SK-N-SH (cell line): ENCODE data around the gene SLC39A9. TPM values are rescaled to one million over a fixed set of nuclear protein-coding genes. Genes with fewer than 3 reads are reported as not detected.

Experiments used
- CTCF ChIA-PET: fragments of 300-600, 350-600 bp; formaldehyde crosslinking; extraction: SDS; loops from one replicate; lab custom pipeline; 2021; lab: Yijun Ruan, JAX
- POLR2A ChIA-PET: fragments of 350-600 bp; sonication (Branson Sonifier 250); formaldehyde crosslinking; extraction: SDS; loops from one replicate; lab custom pipeline; 2020; ENCODE audit warnings: antibody characterized with exemption, inconsistent platforms; lab: Yijun Ruan, JAX
- DNase-seq: peaks from one replicate; pipeline ENCODE4 v3.0.0; 2012
- H2AFZ ChIP-seq: fragments of 200-600 bp; sonication (generic); 2 replicates; pipeline ENCODE4 v1.8.1; 2016; ENCODE audit warnings: antibody characterized with exemption, mild to moderate bottlenecking, low read depth
- H3F3A ChIP-seq: fragments of 200-600 bp; sonication (generic); replicated peaks from 2 replicates; pipeline ENCODE3; 2016; ENCODE audit warnings: antibody characterized with exemption, mild to moderate bottlenecking; ENCODE audit not compliant: insufficient read depth
- H3K27ac ChIP-seq, 2 experiments: fragments of 200-500 bp in 1 of 2; fragments of 200-600 bp in 1 of 2; sonication (Bioruptor generic) in 1 of 2; sonication (generic), shearing (Covaris generic) in 1 of 2; 2 replicates each; pipeline versions ENCODE4 v1.5.1 to v1.6.1; 2014 to 2016; ENCODE audit warnings: low read depth in 2 of 2, inconsistent platforms in 1 of 2, low read length in 1 of 2, mild to moderate bottlenecking in 1 of 2, mixed read lengths in 1 of 2
- H3K27me3 ChIP-seq: fragments of 200-600 bp; sonication (generic), shearing (Covaris generic); 2 replicates; pipeline ENCODE4 v1.6.1; 2016; ENCODE audit warnings: mixed run types; ENCODE audit not compliant: insufficient read depth
- H3K36me3 ChIP-seq, 2 experiments: fragments of 200-500 bp in 1 of 2; fragments of 200-600 bp in 1 of 2; sonication (Bioruptor generic) in 1 of 2; sonication (generic) in 1 of 2; replicated peaks in 1 of 2; 2 replicates each; pipeline versions ENCODE3 to v1.5.1; 2014 to 2016; ENCODE audit warnings: low read length in 1 of 2, mild to moderate bottlenecking in 1 of 2; ENCODE audit not compliant: insufficient read depth in 2 of 2, control insufficient read depth in 1 of 2
- H3K4me1 ChIP-seq, 2 experiments: fragments of 200-500 bp in 1 of 2; fragments of 200-600 bp in 1 of 2; sonication (Bioruptor generic) in 1 of 2; sonication (generic), shearing (Covaris generic) in 1 of 2; 2 replicates each; pipeline versions ENCODE4 v1.5.1 to v1.6.1; 2014 to 2016; ENCODE audit warnings: low read depth in 1 of 2, low read length in 1 of 2, mixed run types in 1 of 2; ENCODE audit not compliant: insufficient read depth in 2 of 2, control insufficient read depth in 1 of 2
- H3K4me2 ChIP-seq: fragments of 200-600 bp; sonication (generic), shearing (Covaris generic); 2 replicates; pipeline ENCODE4 v1.6.1; 2017; ENCODE audit warnings: mixed run types
- H3K4me3 ChIP-seq, 2 experiments: fragments of 200-500 bp in 1 of 2; fragments of 200-600 bp in 1 of 2; sonication (Bioruptor generic) in 1 of 2; sonication (generic), shearing (Covaris generic) in 1 of 2; 2 replicates each; pipeline versions ENCODE4 v1.5.1 to v1.8.1; 2014 to 2016; ENCODE audit warnings: low read depth in 2 of 2, inconsistent platforms in 1 of 2, low read length in 1 of 2, mild to moderate bottlenecking in 1 of 2, mixed read lengths in 1 of 2, moderate library complexity in 1 of 2
- H3K79me2 ChIP-seq: fragments of 200-600 bp; sonication (generic); 2 replicates; pipeline ENCODE4 v1.8.1; 2017; ENCODE audit warnings: mild to moderate bottlenecking; ENCODE audit not compliant: insufficient read depth
- H3K9ac ChIP-seq: fragments of 200-600 bp; sonication (generic); 2 replicates; pipeline ENCODE4 v1.6.1; 2017; ENCODE audit warnings: mixed run types
- H3K9me2 ChIP-seq: fragments of 200-600 bp; sonication (generic); 2 replicates; pipeline ENCODE4 v1.6.1; 2017; ENCODE audit warnings: mixed run types
- H3K9me3 ChIP-seq: fragments of 200-600 bp; sonication (generic); 2 replicates; pipeline ENCODE4 v1.6.1; 2017; ENCODE audit warnings: mixed run types, mild to moderate bottlenecking, moderate library complexity
- H4K20me1 ChIP-seq: fragments of 200-600 bp; sonication (generic); 2 replicates; pipeline ENCODE4 v1.6.1; 2017; ENCODE audit warnings: mild to moderate bottlenecking, mixed run types; ENCODE audit not compliant: insufficient read depth
- CTCF ChIP-seq: fragments of 200-600 bp; sonication (generic); IDR thresholded peaks from 2 replicates; pipeline ENCODE4 v1.6.1; 2017; ENCODE audit warnings: antibody characterized with exemption, mild to moderate bottlenecking, moderate library complexity
- EP300 ChIP-seq, 2 experiments: IDR thresholded peaks; 2 replicates each; pipeline versions ENCODE4 v1.4.0 to v1.6.1; 2012; ENCODE audit warnings: borderline replicate concordance in 1 of 2, low read depth in 1 of 2, low read length in 1 of 2
- FOSL2 ChIP-seq: IDR thresholded peaks from 2 replicates; pipeline ENCODE4 v1.4.0; 2012; ENCODE audit warnings: low read depth, mild to moderate bottlenecking, moderate library complexity, borderline replicate concordance
- FOXJ3 ChIP-seq: sonication (generic); formaldehyde crosslinking; IDR thresholded peaks from 2 replicates; pipeline ENCODE4 v1.5.1; 2020; ENCODE audit warnings: mild to moderate bottlenecking, missing genetic modification reagents
- JUND ChIP-seq: IDR thresholded peaks from 2 replicates; pipeline ENCODE4 v1.4.0; 2012
- NFIC ChIP-seq: IDR thresholded peaks from 2 replicates; pipeline ENCODE4 v1.4.0; 2012; ENCODE audit warnings: borderline replicate concordance
- NRF1 ChIP-seq: IDR thresholded peaks from 2 replicates; pipeline ENCODE4 v1.6.1; 2012; ENCODE audit warnings: low read depth, mild to moderate bottlenecking, low read length
- REST ChIP-seq: IDR thresholded peaks from 2 replicates; pipeline ENCODE4 v1.6.1; 2012; ENCODE audit warnings: mild to moderate bottlenecking, low read depth, low read length, moderate library complexity
- RXRA ChIP-seq: IDR thresholded peaks from 2 replicates; pipeline ENCODE4 v1.4.0; 2012; ENCODE audit warnings: low read depth, mild to moderate bottlenecking, borderline replicate concordance
- SMC3 ChIP-seq: IDR thresholded peaks from 2 replicates; pipeline ENCODE4 v1.6.1; 2012; ENCODE audit warnings: low read depth, low read length, improper control_type of control experiment
- TAF1 ChIP-seq: IDR thresholded peaks from 2 replicates; pipeline ENCODE4 v1.6.1; 2012; ENCODE audit warnings: low read depth, mild to moderate bottlenecking, low read length, moderate library complexity, borderline replicate concordance
- TCF12 ChIP-seq: IDR thresholded peaks from 2 replicates; pipeline ENCODE4 v1.4.0; 2012
- TEAD4 ChIP-seq: IDR thresholded peaks from 2 replicates; pipeline ENCODE4 v1.4.0; 2012; ENCODE audit warnings: mild to moderate bottlenecking, borderline replicate concordance; ENCODE audit not compliant: insufficient read depth
- USF2 ChIP-seq: fragments of 150-350 bp; IDR thresholded peaks from 2 replicates; pipeline ENCODE4 v1.6.1; 2017; ENCODE audit warnings: antibody characterized with exemption, low read length, low read depth, borderline replicate concordance
- WGBS: methylation state at CpG from one replicate; pipeline ENCODE4 v1.1.6; 2017; ENCODE audit warnings: low lambda C conversion rate; 5-methylcytosine and 5-hydroxymethylcytosine counted together
- polyA plus RNA-seq, 3 experiments: library from polyadenylated mRNA; depleted of rRNA; stranded (reverse); fragments of >200 nt; gene quantifications; 2 replicates each; pipeline ENCODE4 v1.2.3, GENCODE V29; 2012
- TF ChIP-seq, protein P1 (sequence below): IDR thresholded peaks from 2 replicates; pipeline ENCODE4 v1.4.0; 2012; ENCODE audit warnings: low read depth, borderline replicate concordance

The SLC39A9 gene
- polyA plus RNA-seq, 1 of the 3 experiments (the other 2 are of a cell fraction): 39.8 TPM

DNA sequence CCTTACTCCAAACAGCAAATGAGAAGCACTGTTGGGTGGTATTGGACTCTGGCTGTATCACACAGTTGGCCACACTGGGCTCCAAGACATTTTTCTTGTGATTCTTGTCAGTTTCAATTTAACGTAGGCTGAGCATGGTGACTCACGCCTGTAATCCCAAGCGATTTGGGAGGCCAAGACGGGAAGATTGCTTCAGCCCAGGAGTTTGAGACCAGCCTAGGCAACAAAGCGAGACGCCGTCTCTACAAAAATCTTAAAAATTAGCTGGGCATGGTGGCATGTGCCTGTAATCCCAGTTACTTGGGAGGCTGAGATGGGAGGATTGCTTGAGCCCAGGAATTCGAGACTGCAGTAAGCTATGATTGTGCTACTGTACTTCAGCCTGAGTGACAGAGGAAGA lies 50.7 kb downstream of the SLC39A9 start:
- CTCF ChIA-PET: interaction anchor here (0.9 to 1.7 kb wide), 3 partner anchors 11 to 306 kb away, joined by 3 to 9 read pairs (median 3); no protein-coding TSS in a partner anchor
- WGBS: 95% methylated on average over 8 of the region's 8 CpGs

More for the DNA sequence above, 50.7 kb downstream of the SLC39A9 start:
- peaks cover 5 to 9% of the 10 kb centered on the region in 2 experiments for H3K36me3 ChIP-seq
- no peaks in the 10 kb centered on the region for H3F3A ChIP-seq
- no peak overlapping the region for H3K27ac ChIP-seq
- H3K79me2 ChIP-seq: peaks cover 13% of the 10 kb centered on the region; the same call in 1 of the 2 replicates
- no peak for DNase-seq
- H3K27me3 ChIP-seq: no peaks in the 10 kb centered on the region
- H3K4me3 ChIP-seq: no peak overlapping the region
- no peak overlapping the region for H2AFZ ChIP-seq
- POLR2A ChIA-PET: no interaction called here
- H3K9me2 ChIP-seq: no peaks in the 10 kb centered on the region
- no peak overlapping the region for H3K4me2 ChIP-seq
- no peak overlapping the region for H3K9ac ChIP-seq
- H3K4me1 ChIP-seq: no peaks in the 10 kb centered on the region
- H4K20me1 ChIP-seq: no peaks in the 10 kb centered on the region
- TF ChIP-seq NRF1 (no peak), EP300 (IDR thresholded peaks at IDR 0.05; ENCODE audit: borderline replicate concordance in 1 of 2, low read depth in 1 of 2, low read length in 1 of 2) (no peak), TAF1 (no peak), RXRA (no peak), NFIC (no peak), CTCF (no peak), FOSL2 (no peak), TEAD4 (no peak), SMC3 (no peak), FOXJ3 (no peak), USF2 (no peak), REST (no peak), TCF12 (no peak), JUND (no peak)
- TF ChIP-seq, protein P1, sequence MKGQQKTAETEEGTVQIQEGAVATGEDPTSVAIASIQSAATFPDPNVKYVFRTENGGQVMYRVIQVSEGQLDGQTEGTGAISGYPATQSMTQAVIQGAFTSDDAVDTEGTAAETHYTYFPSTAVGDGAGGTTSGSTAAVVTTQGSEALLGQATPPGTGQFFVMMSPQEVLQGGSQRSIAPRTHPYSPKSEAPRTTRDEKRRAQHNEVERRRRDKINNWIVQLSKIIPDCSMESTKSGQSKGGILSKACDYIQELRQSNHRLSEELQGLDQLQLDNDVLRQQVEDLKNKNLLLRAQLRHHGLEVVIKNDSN: no peak
- no peaks in the 10 kb centered on the region for H3K9me3 ChIP-seq
